Liver (tissue), 9 donors: Measurements from ENCODE around the gene NCDN. TPM values are rescaled to one million over a fixed set of nuclear protein-coding genes. Genes with fewer than 3 reads are reported as not detected.

Experiments
- DNase-seq: peaks from one replicate; pipeline ENCODE4 v3.0.0-alpha.2; 2017; ENCODE audit warnings: low spot score
- H3K27ac ChIP-seq, 2 donors: one replicate each; pipeline ENCODE4 v1.7.0; 2013; ENCODE audit warnings: inconsistent platforms in 2 of 2, low read length in 2 of 2, control low read depth in 1 of 2, low read depth in 1 of 2, mild to moderate bottlenecking in 1 of 2
- H3K27me3 ChIP-seq, 4 donors: one replicate each; pipeline versions ENCODE4 v1.6.1 to v1.7.0; 2013; ENCODE audit warnings: low read length in 3 of 4, inconsistent platforms in 1 of 4, mild to moderate bottlenecking in 1 of 4, moderate library complexity in 1 of 4; ENCODE audit not compliant: control insufficient read depth in 4 of 4, insufficient read depth in 4 of 4
- H3K36me3 ChIP-seq, 4 donors: one replicate each; pipeline versions ENCODE4 v1.6.1 to v1.7.0; 2013; ENCODE audit warnings: low read length in 3 of 4, mild to moderate bottlenecking in 3 of 4, low read depth in 1 of 4, moderate library complexity in 1 of 4; ENCODE audit not compliant: control insufficient read depth in 4 of 4, insufficient read depth in 3 of 4
- H3K4me1 ChIP-seq, 4 donors: one replicate each; pipeline versions ENCODE4 v1.6.1 to v1.7.0; 2013; ENCODE audit warnings: low read length in 3 of 4, mild to moderate bottlenecking in 3 of 4, moderate library complexity in 1 of 4; ENCODE audit not compliant: control insufficient read depth in 4 of 4, insufficient read depth in 4 of 4
- H3K4me3 ChIP-seq, 3 donors: one replicate each; pipeline versions ENCODE4 v1.6.1 to v1.7.0; 2013; ENCODE audit warnings: low read length in 3 of 3, control low read depth in 1 of 3, low read depth in 1 of 3, mild to moderate bottlenecking in 1 of 3
- H3K9ac ChIP-seq, 2 donors: one replicate each; pipeline ENCODE4 v1.7.0; 2013; ENCODE audit warnings: low read length in 2 of 2, mild to moderate bottlenecking in 2 of 2, moderate library complexity in 2 of 2, control low read depth in 1 of 2, low read depth in 1 of 2
- H3K9me3 ChIP-seq, 4 donors: one replicate each; pipeline versions ENCODE4 v1.6.1 to v1.7.0; 2013; ENCODE audit warnings: low read length in 3 of 4; ENCODE audit not compliant: control insufficient read depth in 4 of 4
- EGR1 ChIP-seq, 2 donors: IDR thresholded peaks; 2 replicates each; pipeline ENCODE4 v1.6.1; 2016 to 2018; ENCODE audit warnings: antibody characterized with exemption in 2 of 2, low read depth in 2 of 2
- FOXA1 ChIP-seq: IDR thresholded peaks from 2 replicates; pipeline ENCODE4 v1.6.1; 2016; ENCODE audit warnings: antibody characterized with exemption
- FOXA2 ChIP-seq: IDR thresholded peaks from 2 replicates; pipeline ENCODE4 v1.6.1; 2016; ENCODE audit warnings: antibody characterized with exemption
- GABPA ChIP-seq, 2 donors: IDR thresholded peaks in 1 of 2; conservative IDR thresholded peaks in 1 of 2; 2 replicates each; pipeline ENCODE4 v1.6.1; 2016; ENCODE audit warnings: antibody characterized with exemption in 2 of 2, mild to moderate bottlenecking in 1 of 2, moderate library complexity in 1 of 2
- HNF4A ChIP-seq, 2 donors: conservative IDR thresholded peaks; 2 replicates each; pipeline ENCODE4 v1.6.1; 2016; ENCODE audit warnings: antibody characterized with exemption in 2 of 2, mild to moderate bottlenecking in 2 of 2
- HNF4G ChIP-seq: IDR thresholded peaks from 2 replicates; pipeline ENCODE4 v1.6.1; 2016; ENCODE audit warnings: antibody characterized with exemption
- JUND ChIP-seq, 2 donors: IDR thresholded peaks; 2 replicates each; pipeline ENCODE4 v1.6.1; 2016; ENCODE audit warnings: antibody characterized with exemption in 2 of 2
- NR2F2 ChIP-seq: IDR thresholded peaks from 2 replicates; pipeline ENCODE4 v1.6.1; 2016; ENCODE audit warnings: antibody characterized with exemption
- RXRA ChIP-seq, 2 donors: IDR thresholded peaks; 2 replicates each; pipeline ENCODE4 v1.6.1; 2017 to 2018; ENCODE audit warnings: antibody characterized with exemption in 2 of 2, mild to moderate bottlenecking in 1 of 2
- SP1 ChIP-seq: IDR thresholded peaks from 2 replicates; pipeline ENCODE4 v1.6.1; 2018; ENCODE audit warnings: antibody characterized with exemption, mild to moderate bottlenecking
- TAF1 ChIP-seq: conservative IDR thresholded peaks from 2 replicates; pipeline ENCODE4 v1.6.1; 2016; ENCODE audit warnings: antibody characterized with exemption, mild to moderate bottlenecking
- YY1 ChIP-seq: IDR thresholded peaks from 2 replicates; pipeline ENCODE4 v1.6.1; 2016; ENCODE audit warnings: antibody characterized with exemption, mild to moderate bottlenecking
- WGBS: extraction: QIAGEN DNeasy Blood & Tissue Kit; methylation state at CpG from one replicate; pipeline ENCODE4 v1.1.7; 2013; 5-methylcytosine and 5-hydroxymethylcytosine counted together
- polyA plus RNA-seq, 2 donors: library from polyadenylated mRNA; stranded (reverse) in 1 of 2; unstranded in 1 of 2; fragments of 200-250 nt in 1 of 2; fragments of >200 nt in 1 of 2; fragmentation: Nextera tagmentation in 1 of 2; extraction: Ambion mirVana in 1 of 2; gene quantifications; one replicate each; pipeline versions ENCODE4 v1.2.1 to v1.2.3, GENCODE V29; 2013 to 2015
- total RNA-seq, 2 donors: library from RNA; depleted of rRNA; stranded (reverse); fragments of >200 nt; gene quantifications; one replicate each; pipeline ENCODE4 v1.2.3, GENCODE V29; 2014
- TF ChIP-seq, protein P1 (sequence below): fragments of 150-350 bp; IDR thresholded peaks from 2 replicates; pipeline ENCODE4 v1.5.1; 2017; ENCODE audit warnings: improper control_type of control experiment, low read depth, low read length; ENCODE audit not compliant: missing input control
- TF ChIP-seq, protein P2 (sequence below): IDR thresholded peaks from 2 replicates; pipeline ENCODE4 v1.6.1; 2016; ENCODE audit warnings: antibody characterized with exemption
- TF ChIP-seq, protein P3 (sequence below): IDR thresholded peaks from 2 replicates; pipeline ENCODE4 v1.6.1; 2016; ENCODE audit warnings: antibody characterized with exemption, mild to moderate bottlenecking
- TF ChIP-seq, protein P4 (sequence below): IDR thresholded peaks from 2 replicates; pipeline ENCODE4 v1.6.1; 2016; ENCODE audit warnings: antibody characterized with exemption
- donor health status: healthy.
- donor health status: healthy.
- donor health status: healthy.
- donor health status: healthy.
- donor health status: healthy.

Gene NCDN
- total and polyA plus RNA-seq, 4 donors, result 2.7 to 7.9 (median 5.6) TPM

DNA sequence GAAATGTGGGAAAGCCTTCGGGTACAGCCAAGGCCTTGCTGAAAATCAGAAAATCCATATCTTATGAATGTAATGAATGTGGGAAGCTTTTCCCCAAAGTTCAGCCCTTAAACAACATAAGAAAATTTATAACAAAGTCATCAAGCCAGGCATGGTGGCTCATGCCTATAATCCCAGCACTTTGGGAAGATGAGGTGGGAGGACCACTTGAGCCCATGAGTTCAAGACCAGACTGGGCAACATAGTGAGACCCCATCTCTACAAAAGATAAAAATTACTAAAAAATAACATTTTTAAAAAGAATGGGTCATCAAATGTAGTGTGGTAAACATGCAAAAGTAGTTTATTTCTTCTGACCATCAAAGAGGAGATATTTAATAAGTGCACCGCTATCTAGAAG is 46.3 kb upstream of the NCDN start:
- 97% methylated on average over 2 of the region's 2 CpGs for whole genome bisulfite sequencing
- H3K9ac ChIP-seq, result no peak overlapping the region
- no peak for TF ChIP-seq GABPA (IDR thresholded peaks at IDR 0.05 in 1 of 2, conservative IDR thresholded peaks at IDR 0.05 in 1 of 2)
- TF ChIP-seq, protein P1, sequence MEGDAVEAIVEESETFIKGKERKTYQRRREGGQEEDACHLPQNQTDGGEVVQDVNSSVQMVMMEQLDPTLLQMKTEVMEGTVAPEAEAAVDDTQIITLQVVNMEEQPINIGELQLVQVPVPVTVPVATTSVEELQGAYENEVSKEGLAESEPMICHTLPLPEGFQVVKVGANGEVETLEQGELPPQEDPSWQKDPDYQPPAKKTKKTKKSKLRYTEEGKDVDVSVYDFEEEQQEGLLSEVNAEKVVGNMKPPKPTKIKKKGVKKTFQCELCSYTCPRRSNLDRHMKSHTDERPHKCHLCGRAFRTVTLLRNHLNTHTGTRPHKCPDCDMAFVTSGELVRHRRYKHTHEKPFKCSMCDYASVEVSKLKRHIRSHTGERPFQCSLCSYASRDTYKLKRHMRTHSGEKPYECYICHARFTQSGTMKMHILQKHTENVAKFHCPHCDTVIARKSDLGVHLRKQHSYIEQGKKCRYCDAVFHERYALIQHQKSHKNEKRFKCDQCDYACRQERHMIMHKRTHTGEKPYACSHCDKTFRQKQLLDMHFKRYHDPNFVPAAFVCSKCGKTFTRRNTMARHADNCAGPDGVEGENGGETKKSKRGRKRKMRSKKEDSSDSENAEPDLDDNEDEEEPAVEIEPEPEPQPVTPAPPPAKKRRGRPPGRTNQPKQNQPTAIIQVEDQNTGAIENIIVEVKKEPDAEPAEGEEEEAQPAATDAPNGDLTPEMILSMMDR, result no peak
- H3K27ac ChIP-seq, result no peak overlapping the region
- no peak overlapping the region for H3K4me3 ChIP-seq
- peaks cover 0 to 5% (median 3%) of the 10 kb centered on the region in 4 donors for H3K36me3 ChIP-seq
- peaks cover 0 to 4% (median 0%) of the 10 kb centered on the region in 4 donors for H3K9me3 ChIP-seq
- H3K27me3 ChIP-seq, result no peaks in the 10 kb centered on the region
- H3K4me1 ChIP-seq, result peaks cover 0 to 2% (median 1%) of the 10 kb centered on the region in 4 donors
- no peak for DNase-seq

DNA sequence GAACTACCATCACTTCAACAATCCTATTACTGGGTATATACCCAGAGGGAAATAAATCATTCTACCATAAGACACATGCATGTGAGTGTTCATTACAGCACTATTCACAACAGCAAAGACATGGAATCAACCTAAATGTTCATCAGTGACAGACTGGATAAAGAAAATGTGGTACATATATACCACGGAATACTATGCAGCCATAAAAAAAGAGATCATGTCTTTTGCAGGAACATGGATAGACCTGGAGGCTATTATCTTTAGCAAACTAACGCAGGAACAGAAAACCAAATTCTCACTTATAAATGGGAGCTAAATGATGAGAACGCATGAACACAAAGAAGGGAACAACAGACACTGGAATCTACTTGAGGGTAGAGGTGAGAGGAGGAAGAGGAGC is 39.4 kb upstream of the NCDN start:
- 98% methylated on average over 3 of the region's 3 CpGs for WGBS

More for the DNA sequence above, 39.4 kb upstream of the NCDN start:
- Histone ChIP-seq H3K27ac (no peak overlapping the region), H3K9ac (no peak overlapping the region), H3K9me3 (peaks cover 0 to 4% (median under 1%) of the 10 kb centered on the region in 4 donors), H3K27me3 (no peaks in the 10 kb centered on the region), H3K36me3 (peaks cover 0 to 4% (median 1%) of the 10 kb centered on the region in 4 donors), H3K4me1 (no peaks in the 10 kb centered on the region), H3K4me3 (no peak overlapping the region)
- no peak for DNase-seq
- TF ChIP-seq, protein P2, sequence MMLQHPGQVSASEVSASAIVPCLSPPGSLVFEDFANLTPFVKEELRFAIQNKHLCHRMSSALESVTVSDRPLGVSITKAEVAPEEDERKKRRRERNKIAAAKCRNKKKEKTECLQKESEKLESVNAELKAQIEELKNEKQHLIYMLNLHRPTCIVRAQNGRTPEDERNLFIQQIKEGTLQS, result no peak
- TF ChIP-seq HNF4A (conservative IDR thresholded peaks at IDR 0.05) (no peak), TAF1 (no peak), NR2F2 (no peak), SP1 (no peak), HNF4G (no peak), FOXA2 (no peak), YY1 (no peak), FOXA1 (no peak), GABPA (IDR thresholded peaks at IDR 0.05 in 1 of 2, conservative IDR thresholded peaks at IDR 0.05 in 1 of 2) (no peak), EGR1 (IDR thresholded peaks at IDR 0.05; ENCODE audit: low read depth in 2 of 2) (no peak), JUND (IDR thresholded peaks at IDR 0.05) (no peak), RXRA (IDR thresholded peaks at IDR 0.05) (no peak)
- TF ChIP-seq, protein P3, sequence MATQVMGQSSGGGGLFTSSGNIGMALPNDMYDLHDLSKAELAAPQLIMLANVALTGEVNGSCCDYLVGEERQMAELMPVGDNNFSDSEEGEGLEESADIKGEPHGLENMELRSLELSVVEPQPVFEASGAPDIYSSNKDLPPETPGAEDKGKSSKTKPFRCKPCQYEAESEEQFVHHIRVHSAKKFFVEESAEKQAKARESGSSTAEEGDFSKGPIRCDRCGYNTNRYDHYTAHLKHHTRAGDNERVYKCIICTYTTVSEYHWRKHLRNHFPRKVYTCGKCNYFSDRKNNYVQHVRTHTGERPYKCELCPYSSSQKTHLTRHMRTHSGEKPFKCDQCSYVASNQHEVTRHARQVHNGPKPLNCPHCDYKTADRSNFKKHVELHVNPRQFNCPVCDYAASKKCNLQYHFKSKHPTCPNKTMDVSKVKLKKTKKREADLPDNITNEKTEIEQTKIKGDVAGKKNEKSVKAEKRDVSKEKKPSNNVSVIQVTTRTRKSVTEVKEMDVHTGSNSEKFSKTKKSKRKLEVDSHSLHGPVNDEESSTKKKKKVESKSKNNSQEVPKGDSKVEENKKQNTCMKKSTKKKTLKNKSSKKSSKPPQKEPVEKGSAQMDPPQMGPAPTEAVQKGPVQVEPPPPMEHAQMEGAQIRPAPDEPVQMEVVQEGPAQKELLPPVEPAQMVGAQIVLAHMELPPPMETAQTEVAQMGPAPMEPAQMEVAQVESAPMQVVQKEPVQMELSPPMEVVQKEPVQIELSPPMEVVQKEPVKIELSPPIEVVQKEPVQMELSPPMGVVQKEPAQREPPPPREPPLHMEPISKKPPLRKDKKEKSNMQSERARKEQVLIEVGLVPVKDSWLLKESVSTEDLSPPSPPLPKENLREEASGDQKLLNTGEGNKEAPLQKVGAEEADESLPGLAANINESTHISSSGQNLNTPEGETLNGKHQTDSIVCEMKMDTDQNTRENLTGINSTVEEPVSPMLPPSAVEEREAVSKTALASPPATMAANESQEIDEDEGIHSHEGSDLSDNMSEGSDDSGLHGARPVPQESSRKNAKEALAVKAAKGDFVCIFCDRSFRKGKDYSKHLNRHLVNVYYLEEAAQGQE, result no peak
- TF ChIP-seq, protein P4, sequence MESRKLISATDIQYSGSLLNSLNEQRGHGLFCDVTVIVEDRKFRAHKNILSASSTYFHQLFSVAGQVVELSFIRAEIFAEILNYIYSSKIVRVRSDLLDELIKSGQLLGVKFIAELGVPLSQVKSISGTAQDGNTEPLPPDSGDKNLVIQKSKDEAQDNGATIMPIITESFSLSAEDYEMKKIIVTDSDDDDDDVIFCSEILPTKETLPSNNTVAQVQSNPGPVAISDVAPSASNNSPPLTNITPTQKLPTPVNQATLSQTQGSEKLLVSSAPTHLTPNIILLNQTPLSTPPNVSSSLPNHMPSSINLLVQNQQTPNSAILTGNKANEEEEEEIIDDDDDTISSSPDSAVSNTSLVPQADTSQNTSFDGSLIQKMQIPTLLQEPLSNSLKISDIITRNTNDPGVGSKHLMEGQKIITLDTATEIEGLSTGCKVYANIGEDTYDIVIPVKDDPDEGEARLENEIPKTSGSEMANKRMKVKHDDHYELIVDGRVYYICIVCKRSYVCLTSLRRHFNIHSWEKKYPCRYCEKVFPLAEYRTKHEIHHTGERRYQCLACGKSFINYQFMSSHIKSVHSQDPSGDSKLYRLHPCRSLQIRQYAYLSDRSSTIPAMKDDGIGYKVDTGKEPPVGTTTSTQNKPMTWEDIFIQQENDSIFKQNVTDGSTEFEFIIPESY, result no peak
